Amniotic epithelial cell (primary cell): Measurements from ENCODE around the gene STC2.

ENCODE experiments used
- DNase-seq: peaks from one replicate; pipeline ENCODE4 v3.0.0-alpha.2; 2010; ENCODE audit warnings: low read depth

Gene STC2

DNA sequence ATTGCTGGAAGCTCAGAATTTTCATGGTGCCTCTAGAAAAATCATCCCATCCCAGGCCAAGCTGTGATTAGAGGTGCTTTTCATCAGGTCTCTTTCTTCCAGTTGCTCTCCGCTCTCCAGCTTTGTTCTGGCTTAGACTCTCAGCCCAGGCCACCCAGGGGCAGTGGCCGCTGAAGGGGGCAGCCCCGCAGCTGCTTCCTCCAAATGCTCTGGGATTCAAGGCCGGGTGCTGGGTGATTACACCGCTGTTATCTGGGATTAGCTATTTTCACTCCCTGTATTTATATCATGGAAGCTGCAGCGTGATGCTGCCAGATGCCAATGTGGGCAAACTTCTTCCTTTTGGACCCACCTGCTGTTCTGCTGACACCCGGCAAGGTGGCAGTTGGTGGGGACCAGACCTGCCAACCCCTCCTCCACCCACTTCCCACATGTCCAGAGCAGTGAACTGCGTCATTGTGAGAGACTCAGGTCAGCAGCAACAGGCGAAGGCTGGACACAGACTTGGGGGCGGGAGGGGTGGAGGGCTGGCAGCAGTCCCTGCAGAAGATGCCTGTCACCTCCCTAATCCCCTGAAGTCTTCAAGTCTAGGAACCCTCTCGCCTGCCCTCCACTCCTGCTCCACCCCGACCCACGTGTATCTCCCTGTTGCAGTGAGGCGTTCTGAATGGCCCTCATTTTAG, 59.3 kb downstream of the STC2 start:
- no peak for DNase-seq

DNA sequence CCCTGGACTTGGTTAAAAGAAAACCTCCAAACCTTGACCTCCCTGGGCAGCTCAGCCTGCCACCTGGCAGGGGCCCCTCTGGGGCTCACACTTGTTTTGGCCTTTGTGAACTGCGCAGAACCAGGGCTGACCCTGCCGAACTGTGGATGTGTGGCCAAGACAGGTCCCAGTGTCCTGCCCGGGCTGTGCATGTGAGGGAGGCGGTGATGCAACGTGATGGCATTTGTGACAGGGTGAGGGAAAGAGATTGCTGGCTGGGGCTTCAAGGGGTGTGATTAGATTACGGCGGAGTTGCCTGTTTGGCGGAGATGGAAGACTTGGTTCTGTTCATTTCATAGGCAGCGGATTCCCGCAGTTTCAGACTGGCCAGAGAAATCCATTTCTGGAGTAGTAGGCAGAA, 62.8 kb downstream of the STC2 start:
- no peak for DNase-seq
